Measurements from ENCODE around the gene CD52.

CD52 gene

GRCh38 chr1:26364956-26365355, 47.2 kb downstream of the CD52 start:
- Histone ChIP-seq H3K79me2 (ENCODE audit: control insufficient read depth, insufficient read depth, low read length, poor library complexity) (no peaks in the 10 kb centered on the region), H3K4me3 (ENCODE audit: low read depth, low read length) (no peak overlapping the region), H2BK5ac (ENCODE audit: low read depth, low read length, poor library complexity) (no peak overlapping the region), H3K36me3 (ENCODE audit: control insufficient read depth in 1 of 2, insufficient read depth in 2 of 2, low read length in 2 of 2) (no peaks in the 10 kb centered on the region), H3K4ac (ENCODE audit: low read depth, low read length) (no peak overlapping the region), H3K4me1 (ENCODE audit: control insufficient read depth in 1 of 2, insufficient read depth in 2 of 2, low read length in 2 of 2) (peaks cover 6% of the 10 kb centered on the region in 2 experiments), H3K9ac (ENCODE audit: low read length) (no peak overlapping the region), H3K18ac (ENCODE audit: low read length) (no peak overlapping the region), H4K12ac (ENCODE audit: low read depth, low read length) (no peak overlapping the region), H3K9me3 (ENCODE audit: insufficient read depth, low read depth, low read length) (peaks cover 2% of the 10 kb centered on the region), H4K8ac (ENCODE audit: low read depth, low read length) (no peak overlapping the region), H2AFZ (ENCODE audit: insufficient read depth, low read length, poor library complexity) (no peak overlapping the region), H4K91ac (ENCODE audit: low read depth, low read length) (no peak overlapping the region), H3K23ac (ENCODE audit: low read length) (no peak overlapping the region), H3K4me2 (ENCODE audit: low read length) (no peak overlapping the region), H2BK120ac (ENCODE audit: insufficient read depth, low read length, poor library complexity) (no peak overlapping the region), H2AK5ac (ENCODE audit: low read length) (no peak overlapping the region), H2BK12ac (ENCODE audit: low read length) (no peak overlapping the region), H3K79me1 (ENCODE audit: low read length) (peaks cover 3% of the 10 kb centered on the region), H3K27me3 (ENCODE audit: insufficient read depth, low read length) (peaks cover 8% of the 10 kb centered on the region), H3K14ac (ENCODE audit: low read length) (no peak overlapping the region), H3K27ac (ENCODE audit: low read depth, low read length) (no peak overlapping the region)
- WGBS (ENCODE audit: extremely low coverage, insufficient coverage, insufficient read length) = no CpG with 5 or more reads among the region's 9 CpGs
- no peak for DNase-seq

GRCh38 chr1:26367441-26367840, 49.7 kb downstream of the CD52 start:
- Histone ChIP-seq H3K18ac (ENCODE audit: low read length) (no peak overlapping the region), H3K36me3 (ENCODE audit: control insufficient read depth in 1 of 2, insufficient read depth in 2 of 2, low read length in 2 of 2) (no peaks in the 10 kb centered on the region), H3K4ac (ENCODE audit: low read depth, low read length) (no peak overlapping the region), H3K23ac (ENCODE audit: low read length) (no peak overlapping the region), H3K9ac (ENCODE audit: low read length) (no peak overlapping the region), H3K4me1 (ENCODE audit: control insufficient read depth in 1 of 2, insufficient read depth in 2 of 2, low read length in 2 of 2) (no peaks in the 10 kb centered on the region), H4K12ac (ENCODE audit: low read depth, low read length) (no peak overlapping the region), H2AK5ac (ENCODE audit: low read length) (no peak overlapping the region), H2BK12ac (ENCODE audit: low read length) (no peak overlapping the region), H2AFZ (ENCODE audit: insufficient read depth, low read length, poor library complexity) (no peak overlapping the region), H4K91ac (ENCODE audit: low read depth, low read length) (no peak overlapping the region), H4K8ac (ENCODE audit: low read depth, low read length) (no peak overlapping the region), H2BK120ac (ENCODE audit: insufficient read depth, low read length, poor library complexity) (no peak overlapping the region), H3K27me3 (ENCODE audit: insufficient read depth, low read length) (no peaks in the 10 kb centered on the region), H3K9me3 (ENCODE audit: insufficient read depth, low read depth, low read length) (peaks cover 4% of the 10 kb centered on the region), H3K27ac (ENCODE audit: low read depth, low read length) (no peak overlapping the region), H3K4me2 (ENCODE audit: low read length) (no peak overlapping the region), H2BK5ac (ENCODE audit: low read depth, low read length, poor library complexity) (no peak overlapping the region), H3K79me1 (ENCODE audit: low read length) (no peaks in the 10 kb centered on the region), H3K14ac (ENCODE audit: low read length) (no peak overlapping the region), H3K4me3 (ENCODE audit: low read depth, low read length) (no peak overlapping the region), H3K79me2 (ENCODE audit: control insufficient read depth, insufficient read depth, low read length, poor library complexity) (no peaks in the 10 kb centered on the region)
- DNase-seq = no peak
- no CpG with 5 or more reads among the region's 6 CpGs for WGBS (ENCODE audit: extremely low coverage, insufficient coverage, insufficient read length)

GRCh38 chr1:26368006-26368405, 50.2 kb downstream of the CD52 start:
- Histone ChIP-seq H2AFZ (ENCODE audit: insufficient read depth, low read length, poor library complexity) (no peak overlapping the region), H2BK12ac (ENCODE audit: low read length) (no peak overlapping the region), H3K4me1 (ENCODE audit: control insufficient read depth in 1 of 2, insufficient read depth in 2 of 2, low read length in 2 of 2) (no peaks in the 10 kb centered on the region), H3K79me1 (ENCODE audit: low read length) (no peaks in the 10 kb centered on the region), H2BK120ac (ENCODE audit: insufficient read depth, low read length, poor library complexity) (no peak overlapping the region), H3K36me3 (ENCODE audit: control insufficient read depth in 1 of 2, insufficient read depth in 2 of 2, low read length in 2 of 2) (no peaks in the 10 kb centered on the region), H4K91ac (ENCODE audit: low read depth, low read length) (no peak overlapping the region), H3K23ac (ENCODE audit: low read length) (no peak overlapping the region), H3K4ac (ENCODE audit: low read depth, low read length) (no peak overlapping the region), H3K4me2 (ENCODE audit: low read length) (no peak overlapping the region), H3K27ac (ENCODE audit: low read depth, low read length) (no peak overlapping the region), H3K18ac (ENCODE audit: low read length) (no peak overlapping the region), H3K4me3 (ENCODE audit: low read depth, low read length) (no peak overlapping the region), H3K9me3 (ENCODE audit: insufficient read depth, low read depth, low read length) (peaks cover 2% of the 10 kb centered on the region), H3K79me2 (ENCODE audit: control insufficient read depth, insufficient read depth, low read length, poor library complexity) (no peaks in the 10 kb centered on the region), H4K12ac (ENCODE audit: low read depth, low read length) (no peak overlapping the region), H2AK5ac (ENCODE audit: low read length) (no peak overlapping the region), H3K14ac (ENCODE audit: low read length) (no peak overlapping the region), H3K27me3 (ENCODE audit: insufficient read depth, low read length) (no peaks in the 10 kb centered on the region), H3K9ac (ENCODE audit: low read length) (no peak overlapping the region), H4K8ac (ENCODE audit: low read depth, low read length) (no peak overlapping the region), H2BK5ac (ENCODE audit: low read depth, low read length, poor library complexity) (no peak overlapping the region)
- no peak for DNase-seq
- WGBS (ENCODE audit: extremely low coverage, insufficient coverage, insufficient read length) = no CpG with 5 or more reads among the region's 4 CpGs

- Histone ChIP-seq H2BK12ac (ENCODE audit: low read length) (no peak overlapping the region), H3K14ac (ENCODE audit: low read length) (no peak overlapping the region), H3K4ac (ENCODE audit: low read depth, low read length) (no peak overlapping the region), H3K23ac (ENCODE audit: low read length) (no peak overlapping the region), H2BK120ac (ENCODE audit: insufficient read depth, low read length, poor library complexity) (no peak overlapping the region), H3K36me3 (ENCODE audit: control insufficient read depth in 1 of 2, insufficient read depth in 2 of 2, low read length in 2 of 2) (no peaks in the 10 kb centered on the region), H2AK5ac (ENCODE audit: low read length) (no peak overlapping the region), H3K18ac (ENCODE audit: low read length) (no peak overlapping the region), H3K79me2 (ENCODE audit: control insufficient read depth, insufficient read depth, low read length, poor library complexity) (no peaks in the 10 kb centered on the region), H2BK5ac (ENCODE audit: low read depth, low read length, poor library complexity) (no peak overlapping the region), H3K4me2 (ENCODE audit: low read length) (no peak overlapping the region), H3K9ac (ENCODE audit: low read length) (no peak overlapping the region), H3K27me3 (ENCODE audit: insufficient read depth, low read length) (no peaks in the 10 kb centered on the region), H4K91ac (ENCODE audit: low read depth, low read length) (no peak overlapping the region), H3K4me3 (ENCODE audit: low read depth, low read length) (no peak overlapping the region), H3K4me1 (ENCODE audit: control insufficient read depth in 1 of 2, insufficient read depth in 2 of 2, low read length in 2 of 2) (no peaks in the 10 kb centered on the region), H4K12ac (ENCODE audit: low read depth, low read length) (no peak overlapping the region), H3K79me1 (ENCODE audit: low read length) (no peaks in the 10 kb centered on the region), H3K27ac (ENCODE audit: low read depth, low read length) (no peak overlapping the region), H2AFZ (ENCODE audit: insufficient read depth, low read length, poor library complexity) (no peak overlapping the region), H4K8ac (ENCODE audit: low read depth, low read length) (no peak overlapping the region), H3K9me3 (ENCODE audit: insufficient read depth, low read depth, low read length) (peaks cover 2% of the 10 kb centered on the region)
- WGBS (ENCODE audit: extremely low coverage, insufficient coverage, insufficient read length) = no CpG with 5 or more reads among the region's 3 CpGs
- DNase-seq = no peak
These were observed 50.7 kb downstream of the CD52 start for GRCh38 chr1:26368486-26368885.
